GM18526 (cell line): ENCODE results near the gene CTRB1.

Experiments
- POLR2A ChIP-seq: IDR thresholded peaks from 3 replicates; pipeline ENCODE4 v1.6.1; 2011; ENCODE audit not compliant: insufficient read length; ENCODE audit errors: extremely low read depth

The CTRB1 gene

GRCh38 chr16:75198135-75198600 is 20.6 kb upstream of the CTRB1 start:
- no peak for TF ChIP-seq POLR2A

DNA sequence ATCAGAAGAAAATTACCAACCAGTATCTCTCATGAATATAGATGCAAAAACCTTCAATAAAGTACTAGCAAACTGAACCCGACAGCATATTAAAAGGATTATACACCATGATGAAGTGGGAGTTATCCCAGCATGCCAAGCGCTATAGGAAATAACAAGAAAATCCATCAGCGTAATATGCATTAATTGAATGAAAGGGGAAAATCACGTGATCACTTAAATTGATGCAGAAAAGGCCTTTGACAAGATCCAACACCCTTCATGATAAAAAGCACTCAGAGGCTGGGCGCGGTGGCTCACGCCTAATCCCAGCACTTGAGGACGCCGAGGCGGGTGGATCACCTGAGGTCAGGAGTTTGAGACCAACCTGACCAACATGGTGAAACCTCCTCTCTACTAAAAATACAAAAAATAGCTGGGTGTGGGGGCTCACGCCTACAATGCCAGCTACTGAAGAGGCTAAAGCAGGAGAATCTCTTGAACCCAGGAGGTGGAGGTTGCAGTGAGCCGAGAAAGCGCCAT is 16.7 kb upstream of the CTRB1 start:
- no peak for TF ChIP-seq POLR2A

GRCh38 chr16:75203096-75203495 is 15.7 kb upstream of the CTRB1 start:
- no peak for TF ChIP-seq POLR2A

- TF ChIP-seq POLR2A = no peak
These were observed 14.9 kb upstream of the CTRB1 start for GRCh38 chr16:75203667-75204409.

DNA sequence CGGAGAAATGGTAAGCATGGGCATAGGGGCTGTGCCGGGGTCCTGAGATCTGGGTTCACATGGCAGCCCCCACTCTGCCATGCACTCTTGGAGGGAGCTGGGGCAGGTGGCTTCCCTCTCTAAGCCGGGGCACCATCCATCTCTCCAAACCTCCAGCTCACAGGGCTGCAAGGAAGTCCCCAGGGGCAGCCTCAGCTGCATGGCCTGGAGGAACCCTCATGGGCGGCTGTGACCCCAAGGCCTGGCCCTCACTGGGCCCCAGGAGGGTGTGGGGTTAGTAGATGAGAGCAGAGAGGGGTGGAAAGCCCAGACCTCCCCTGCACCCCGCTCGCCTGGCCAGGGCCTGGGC is 14.4 kb upstream of the CTRB1 start:
- TF ChIP-seq POLR2A = no peak

- TF ChIP-seq POLR2A = no peak
These were observed 11.9 kb upstream of the CTRB1 start, which contains the start of gene CTRB2 for GRCh38 chr16:75206749-75207451. Gene CTRB2 (minus strand): TSS chr16:75207161. CDS start chr16:75207141, 20 bp downstream.

GRCh38 chr16:75207831-75208230 is 11.0 kb upstream of the CTRB1 start:
- no peak for TF ChIP-seq POLR2A

DNA sequence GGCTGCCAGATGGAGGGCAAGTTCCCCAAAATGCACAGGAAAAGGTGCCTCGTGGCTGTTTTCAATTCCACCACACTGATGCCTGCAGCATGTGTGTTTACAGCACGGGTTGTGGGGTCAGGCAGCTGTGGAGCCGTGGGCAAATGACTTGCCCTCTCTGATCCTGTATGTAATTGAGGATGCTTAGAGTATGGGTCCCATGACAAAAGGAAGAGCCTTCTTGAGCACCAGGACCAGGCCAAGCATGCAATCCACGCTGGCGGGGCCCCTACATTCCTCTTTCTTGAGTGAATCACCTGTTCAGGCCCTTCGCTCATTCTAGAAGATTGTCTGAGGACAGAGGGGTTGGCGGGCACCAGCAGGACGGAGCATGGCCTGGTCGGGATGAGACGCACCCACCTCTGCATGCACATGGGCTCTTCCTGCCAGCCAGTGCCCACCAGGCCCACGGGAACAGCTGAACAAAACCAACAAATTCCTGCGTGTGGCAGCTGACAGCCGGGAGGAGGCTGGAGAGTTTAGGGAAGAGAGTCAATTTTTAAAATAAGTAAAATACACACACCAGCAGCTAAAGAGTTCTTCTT is 10.5 kb upstream of the CTRB1 start:
- no peak for TF ChIP-seq POLR2A

- TF ChIP-seq POLR2A = no peak
These were observed 9.8 kb upstream of the CTRB1 start for GRCh38 chr16:75208861-75209505.

- TF ChIP-seq POLR2A = no peak
These were observed 8.8 kb upstream of the CTRB1 start for GRCh38 chr16:75209944-75210343.

- TF ChIP-seq POLR2A = no peak
These were observed 2.7 kb upstream of the CTRB1 start for GRCh38 chr16:75216127-75216526.

GRCh38 chr16:75216576-75216975 is 2.2 kb upstream of the CTRB1 start:
- no peak for TF ChIP-seq POLR2A

DNA sequence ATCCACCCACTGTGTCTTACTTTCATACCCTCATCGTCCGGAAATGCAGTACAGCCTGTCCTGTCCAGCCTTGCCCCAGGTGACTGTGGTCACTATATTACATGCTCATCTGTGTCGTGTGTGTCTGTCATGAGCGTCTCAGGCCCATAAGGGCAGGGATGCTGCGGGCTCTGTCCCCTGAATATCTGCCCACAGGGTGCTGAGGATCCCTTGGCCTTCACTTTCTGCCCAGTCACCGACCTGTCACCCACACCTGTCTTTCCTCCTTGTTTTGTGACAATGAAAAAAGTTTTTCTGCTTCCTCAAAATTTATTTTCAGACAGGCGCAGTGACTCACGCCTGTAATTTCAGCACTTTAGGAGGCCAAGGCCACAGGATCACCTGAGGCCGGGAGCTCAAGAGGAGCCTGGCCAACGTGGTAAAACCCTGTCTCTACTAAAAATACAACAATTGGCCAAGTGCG is 1.4 kb upstream of the CTRB1 start:
- TF ChIP-seq POLR2A = no peak

DNA sequence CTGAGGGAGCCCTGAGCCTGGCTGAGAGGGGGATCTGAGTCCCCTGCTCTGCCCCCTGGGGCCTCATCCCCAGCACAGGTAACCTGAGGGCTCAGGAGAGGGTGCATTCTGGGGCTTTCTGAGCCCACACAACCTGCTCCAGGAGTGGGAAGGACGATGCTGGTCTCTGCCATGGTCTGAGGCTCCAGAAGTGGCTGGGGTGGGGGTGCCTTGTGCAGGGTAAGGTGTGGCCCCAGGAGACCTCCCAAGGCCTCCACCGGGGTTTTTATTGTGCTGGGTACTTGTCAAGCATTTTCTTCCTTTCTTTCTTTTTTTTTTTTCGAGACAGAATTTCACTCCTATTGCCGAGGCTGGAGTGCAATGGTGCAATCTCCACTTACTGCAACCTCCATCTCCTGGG is 300 bp downstream of the CTRB1 start:
- no peak for TF ChIP-seq POLR2A

GRCh38 chr16:75219838-75220237 is 1.1 kb downstream of the CTRB1 start:
- TF ChIP-seq POLR2A = no peak

DNA sequence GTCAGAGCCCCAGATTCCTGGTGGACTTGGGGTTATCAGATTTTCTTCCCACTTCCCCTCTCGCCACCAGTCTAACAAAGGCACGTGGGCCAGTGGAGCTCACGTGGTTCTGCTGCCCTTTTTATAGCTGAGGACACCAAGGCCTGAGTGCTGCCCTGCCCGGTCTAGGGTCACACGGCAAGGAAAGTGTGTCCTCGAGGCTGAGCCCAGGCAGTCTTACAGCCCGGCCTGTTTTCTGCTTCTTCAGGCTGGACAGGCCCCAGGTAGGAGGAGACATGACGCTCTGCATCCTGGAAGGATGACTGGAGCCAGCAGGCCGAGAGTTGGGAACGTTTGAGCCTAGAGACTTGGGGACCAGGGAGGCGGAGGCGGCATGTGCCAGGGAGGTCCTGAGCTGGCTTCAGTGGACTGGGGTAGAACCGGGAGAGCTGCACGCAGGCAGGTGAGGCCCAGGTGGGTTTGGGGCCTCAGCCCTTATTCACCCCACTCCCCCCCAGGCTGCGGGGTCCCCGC is 3.5 kb downstream of the CTRB1 start:
- no peak for TF ChIP-seq POLR2A
